ENCODE data around the gene GRIN2A. TPM values are rescaled to one million over a fixed set of nuclear protein-coding genes. Genes with fewer than 3 reads are reported as not detected.

The GRIN2A gene
- total RNA-seq (2014; rRNA removed; shearing (Covaris generic)): 0.10 and 0.14 TPM in 2 replicates

DNA sequence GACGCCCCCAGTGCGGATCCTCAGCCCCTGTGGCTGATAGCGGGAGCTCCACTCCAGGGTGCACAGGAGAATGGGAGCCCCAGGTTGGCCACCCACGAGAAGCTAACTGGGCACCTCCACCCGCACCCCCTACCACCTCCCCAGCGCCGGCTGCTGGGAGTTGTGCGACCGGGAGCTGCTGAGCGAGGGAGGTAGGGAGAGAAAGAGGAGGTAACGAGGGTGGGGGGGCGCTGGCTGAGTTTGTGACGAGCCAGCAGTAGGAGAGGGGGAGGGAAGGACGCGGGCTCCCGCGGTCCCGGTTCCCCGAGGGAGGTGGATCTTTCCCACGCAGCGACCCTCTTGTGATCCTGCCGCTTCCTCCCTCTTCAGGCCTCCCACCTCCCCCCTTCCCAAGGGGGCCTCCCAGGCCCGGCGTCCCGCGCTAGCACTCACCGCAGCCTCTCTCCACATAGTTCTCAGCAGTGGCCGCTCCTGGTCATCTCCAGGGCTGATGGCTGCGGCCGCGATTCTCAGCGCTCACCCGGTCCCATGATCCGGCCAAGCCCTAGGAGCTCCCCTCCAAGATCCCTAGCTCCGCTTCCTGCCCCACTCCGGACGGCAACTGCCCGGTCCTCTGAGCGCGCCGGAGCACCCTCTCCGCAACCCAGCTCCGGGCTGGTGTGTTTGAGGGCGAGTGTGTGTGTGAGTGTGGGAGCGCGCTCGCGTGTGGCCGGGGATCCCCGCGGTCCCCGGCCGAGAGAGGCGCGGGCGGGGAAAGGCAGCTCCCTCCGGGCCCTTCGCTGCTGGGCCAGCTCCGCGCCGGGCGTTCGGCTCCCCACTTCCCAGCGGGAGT is at the start of gene GRIN2A:
TSS of gene GRIN2A (minus strand) at position 207 of the 832 bp plus-strand sequence. CDS start 2,017 bp downstream, outside the sequence.
- DNase-seq (ENCODE audit: low spot score): no peak

DNA sequence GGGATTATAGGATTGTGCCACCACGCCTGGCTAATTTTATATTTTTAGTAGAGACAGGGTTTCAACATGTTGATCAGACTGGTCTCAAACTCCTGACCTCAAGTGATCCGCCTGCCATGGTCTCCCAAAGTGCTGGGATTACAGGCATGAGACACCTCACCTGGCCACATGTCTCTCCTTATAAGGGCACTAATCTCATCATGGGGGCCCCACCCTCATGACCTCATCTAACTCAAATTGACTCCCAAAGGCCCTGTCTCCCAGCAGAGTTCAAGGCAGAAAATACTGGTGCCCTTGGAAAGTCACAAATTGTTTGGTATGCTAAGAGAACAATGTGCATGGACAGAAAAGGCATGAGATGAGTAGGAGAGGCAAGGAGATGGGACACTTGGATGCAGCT is 49.3 kb upstream of the GRIN2A start:
- DNase-seq (ENCODE audit: low spot score): no peak

DNA sequence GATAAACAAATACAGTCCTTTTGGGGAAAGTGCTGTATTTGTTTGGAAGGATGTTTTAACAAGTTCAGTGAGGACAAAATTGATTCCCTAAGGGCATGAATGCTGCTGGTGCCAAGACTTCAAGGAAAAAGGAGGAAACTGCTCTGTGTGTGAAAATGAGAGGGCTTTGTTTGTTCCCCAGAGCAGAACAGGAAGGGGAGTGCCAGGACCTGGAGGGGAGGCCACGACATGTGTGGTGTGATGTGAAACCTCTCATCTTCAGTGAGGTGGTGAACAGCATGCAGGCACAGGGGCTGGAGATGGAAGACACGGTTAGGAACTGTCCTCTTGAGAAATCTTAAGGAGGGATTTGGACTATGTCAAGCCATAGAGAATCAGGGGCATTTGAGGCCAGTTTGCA is 46.6 kb upstream of the GRIN2A start:
- no peak for DNase-seq (ENCODE audit: low spot score)

DNA sequence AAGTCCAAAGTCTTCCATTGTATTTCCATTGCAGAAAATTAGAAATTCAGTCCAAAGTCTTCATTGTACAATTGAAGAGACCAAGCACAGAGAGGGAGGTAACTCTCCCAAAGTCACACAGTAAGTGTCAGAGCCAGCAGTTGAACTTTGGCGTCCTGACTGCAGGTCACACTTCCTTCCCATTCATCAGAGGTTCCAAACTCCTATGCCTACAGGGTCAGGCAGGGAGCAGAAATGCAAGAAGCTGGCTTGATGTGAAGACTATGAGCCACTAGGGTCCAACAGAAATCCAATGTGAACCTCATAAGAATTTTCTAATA is 44.7 kb upstream of the GRIN2A start:
- no peak for DNase-seq (ENCODE audit: low spot score)

DNA sequence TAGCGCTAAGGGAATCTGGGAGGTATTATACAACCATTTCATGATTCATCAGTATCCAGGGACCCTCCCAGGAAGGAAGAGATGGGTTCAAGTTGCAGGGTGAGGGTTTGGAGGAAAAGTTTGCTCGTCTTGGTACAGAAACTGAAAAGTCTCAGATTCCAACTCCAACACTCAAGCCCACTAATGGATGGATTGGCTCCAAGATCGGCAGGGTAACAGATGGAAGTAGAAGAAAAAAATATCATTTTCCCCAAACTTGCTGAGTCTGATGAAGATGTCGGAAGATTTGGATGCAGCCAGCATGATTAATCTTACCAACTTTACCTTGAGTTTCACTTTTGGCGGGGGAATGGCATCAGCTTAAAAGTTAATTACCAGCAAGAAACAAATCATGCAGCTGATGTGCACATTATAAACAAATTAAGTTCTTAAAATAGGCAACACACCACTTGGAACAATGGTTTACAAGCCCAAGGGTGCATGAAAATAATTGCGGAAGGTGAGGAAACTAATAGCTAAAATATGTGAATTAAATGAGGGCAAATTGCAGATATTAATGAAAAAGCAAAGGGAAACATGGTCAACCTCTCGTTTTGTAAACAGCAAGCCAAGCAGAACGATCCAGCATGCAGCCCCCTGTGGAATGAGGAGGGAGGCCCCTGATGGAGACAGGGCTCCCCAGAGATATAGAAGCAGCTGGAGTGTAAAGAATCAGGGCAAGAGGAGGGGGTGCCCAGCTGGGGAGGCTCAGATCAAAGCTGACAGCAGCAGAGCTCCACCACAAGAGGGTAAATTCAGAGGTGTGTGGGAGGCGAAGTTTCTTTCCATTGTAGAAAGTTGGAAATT is 44.1 kb upstream of the GRIN2A start:
- DNase-seq (ENCODE audit: low spot score): no peak

DNA sequence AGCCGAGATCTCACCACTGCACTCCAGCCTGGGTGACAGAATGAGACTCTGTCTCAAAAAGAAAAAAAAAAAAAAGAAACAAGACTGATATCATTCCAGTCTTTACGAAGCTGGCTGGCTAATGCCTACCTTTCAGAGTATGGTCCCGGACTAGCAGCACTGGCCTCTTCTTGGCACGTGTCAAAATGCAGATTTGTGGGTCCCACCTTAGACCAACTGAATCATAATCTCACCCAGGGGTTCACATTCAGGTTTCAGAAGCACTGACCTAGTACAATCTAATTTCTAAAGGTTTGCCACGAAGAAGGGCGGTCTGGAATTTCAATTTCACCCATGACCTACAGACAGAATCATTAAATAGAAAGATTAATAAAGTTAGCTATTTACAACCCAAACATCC is 43.4 kb upstream of the GRIN2A start:
- no peak for DNase-seq (ENCODE audit: low spot score)

DNA sequence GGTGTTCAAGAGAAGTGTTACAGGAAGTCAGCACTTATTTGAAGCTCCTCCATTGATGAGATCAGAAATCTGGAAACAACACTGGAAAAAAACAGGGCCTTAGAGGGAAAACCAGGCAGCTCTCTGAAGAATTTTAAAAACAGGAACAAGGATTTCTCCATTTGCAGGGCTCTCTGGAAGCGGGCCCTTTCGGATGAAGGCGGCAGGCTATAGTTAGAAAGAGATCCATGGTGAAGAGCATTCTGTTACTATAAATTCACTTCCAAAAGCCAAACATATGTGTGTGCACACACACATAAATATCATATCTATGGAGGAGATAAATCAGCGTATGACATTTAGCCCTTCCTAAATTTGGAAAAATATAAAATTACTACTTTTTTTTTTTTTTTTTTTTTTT is 42.6 kb upstream of the GRIN2A start:
- no peak for DNase-seq (ENCODE audit: low spot score)

DNA sequence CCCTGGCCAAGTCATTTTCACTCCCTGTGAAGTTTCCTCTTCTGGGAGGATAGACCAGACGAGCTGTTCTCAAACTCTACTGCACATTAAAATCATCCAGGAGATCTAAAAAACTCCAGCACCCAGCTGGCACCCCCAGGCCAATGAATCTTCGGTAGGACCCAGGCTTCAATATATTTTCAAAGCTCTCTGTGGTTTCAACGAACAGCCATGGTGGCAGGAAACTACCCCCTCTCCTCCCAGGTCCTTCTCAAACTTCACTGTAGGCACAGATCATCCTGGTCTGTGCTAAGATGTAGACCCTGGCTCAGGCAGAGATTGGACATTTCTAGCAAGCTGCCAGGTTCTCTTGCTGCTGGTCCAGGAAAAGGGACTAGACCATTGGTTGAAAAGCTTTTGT is 38.7 kb upstream of the GRIN2A start:
- no peak for DNase-seq (ENCODE audit: low spot score)

DNA sequence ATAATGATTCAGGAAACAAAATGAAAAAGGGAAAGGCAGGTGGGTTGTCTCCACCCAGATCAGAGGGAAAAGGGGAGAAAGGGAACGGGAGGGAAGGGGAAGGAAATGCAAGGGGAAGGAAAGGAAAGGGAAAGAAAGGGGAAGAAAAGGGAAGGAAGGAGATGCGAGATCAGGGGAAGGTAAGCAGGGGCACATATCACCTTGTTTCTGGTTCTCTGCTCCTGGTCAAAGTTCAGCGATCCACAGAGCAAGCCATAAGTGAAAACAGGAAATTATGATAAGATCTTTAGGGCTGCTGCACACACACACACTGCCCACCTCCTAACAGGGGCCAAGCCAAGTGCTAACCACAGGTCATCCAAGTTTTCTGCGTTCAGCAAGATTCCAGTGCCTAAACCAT is 37.5 kb upstream of the GRIN2A start:
- DNase-seq (ENCODE audit: low spot score): no peak

DNA sequence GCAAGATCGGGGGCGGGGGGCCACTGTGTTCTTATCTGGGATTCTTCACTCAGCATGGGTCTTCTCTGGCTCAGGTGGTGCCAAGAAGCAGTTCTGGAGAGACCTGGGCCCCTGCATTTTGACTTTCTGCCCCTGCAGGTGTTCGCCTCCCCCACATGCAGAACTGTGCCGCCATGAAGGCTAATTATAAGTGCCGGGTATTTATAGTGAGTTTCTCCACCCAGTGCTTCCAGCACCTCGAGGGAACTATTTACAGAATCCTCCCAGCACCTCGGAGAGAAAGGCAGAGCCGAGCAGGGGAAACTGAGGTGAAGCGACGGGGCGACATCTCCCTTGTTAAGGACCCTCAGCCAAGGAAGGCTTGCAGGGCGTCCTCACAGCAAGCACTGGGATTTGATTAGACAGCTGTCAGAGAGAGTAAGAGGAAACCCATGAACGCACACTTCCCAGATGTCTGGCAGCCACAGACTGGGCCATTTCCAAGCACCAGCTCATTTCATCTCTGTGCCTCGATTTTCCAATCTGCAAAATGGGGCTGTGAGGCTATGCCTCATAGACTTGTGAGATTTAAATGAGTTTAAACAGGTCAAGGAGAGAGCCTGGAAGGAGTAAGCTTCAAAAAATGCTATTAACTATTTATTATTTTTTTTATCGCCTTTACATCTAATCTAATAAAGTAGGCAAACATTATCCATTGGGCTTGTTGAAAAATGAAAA is 36.4 kb upstream of the GRIN2A start:
- DNase-seq (ENCODE audit: low spot score): no peak

DNA sequence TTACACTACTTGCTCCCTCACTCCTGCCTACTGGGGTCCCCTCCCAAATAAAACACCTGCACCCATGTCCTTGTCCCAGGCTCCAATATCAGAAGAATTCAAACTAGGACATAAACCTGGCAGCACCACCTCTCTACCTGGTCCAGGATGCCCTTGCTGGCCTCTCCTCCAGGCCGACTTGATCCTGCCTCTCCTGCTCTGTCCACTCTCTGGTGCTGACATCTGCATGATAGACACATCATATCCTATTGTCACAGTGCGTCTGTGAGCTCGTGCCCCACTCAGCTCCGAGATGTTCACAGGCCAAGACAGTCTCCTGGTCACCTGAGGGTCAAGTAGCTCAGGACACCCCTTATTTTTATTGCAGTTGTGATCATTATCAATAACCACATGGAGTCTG is 31.5 kb upstream of the GRIN2A start:
- no peak for DNase-seq (ENCODE audit: low spot score)

DNA sequence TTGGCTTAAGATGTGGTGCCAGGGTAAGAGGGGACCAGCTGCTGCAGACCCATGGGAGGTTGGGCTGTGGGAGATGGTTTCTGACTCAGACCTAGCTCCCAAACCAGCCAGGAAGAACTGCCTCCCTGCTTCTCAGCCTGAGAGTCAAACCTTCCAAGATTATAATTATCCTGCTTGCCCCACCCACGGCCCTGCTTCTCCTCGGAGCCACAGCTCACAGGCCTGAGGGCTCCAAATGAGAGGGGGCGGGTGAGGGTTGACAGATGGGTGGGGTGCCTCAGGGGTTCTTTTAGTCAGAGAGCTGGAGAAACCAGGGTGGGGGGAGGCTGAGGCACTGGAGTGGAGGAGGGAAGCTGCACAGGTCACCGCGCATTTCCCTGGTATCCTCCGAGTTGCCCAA is 28.7 kb upstream of the GRIN2A start:
- DNase-seq (ENCODE audit: low spot score): no peak

DNA sequence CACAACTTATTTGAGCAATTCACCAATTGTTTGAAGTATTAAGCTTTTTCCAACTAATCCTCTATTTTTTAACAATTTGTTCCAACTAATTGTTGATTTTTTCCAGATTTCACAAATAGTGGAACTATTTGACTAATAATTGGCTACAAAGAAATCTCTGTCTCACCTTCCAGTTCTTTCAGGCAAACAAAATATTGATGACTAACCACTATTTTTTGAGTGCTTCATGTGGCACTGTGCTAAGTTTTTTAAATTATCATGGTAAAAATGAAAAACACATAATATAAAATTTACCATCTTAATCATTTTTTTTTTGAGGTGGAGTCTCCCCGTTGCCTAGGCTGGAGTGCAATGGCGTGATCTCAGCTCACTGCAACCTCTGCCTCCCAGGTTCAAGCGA is 24.6 kb upstream of the GRIN2A start:
- DNase-seq (ENCODE audit: low spot score): no peak

DNA sequence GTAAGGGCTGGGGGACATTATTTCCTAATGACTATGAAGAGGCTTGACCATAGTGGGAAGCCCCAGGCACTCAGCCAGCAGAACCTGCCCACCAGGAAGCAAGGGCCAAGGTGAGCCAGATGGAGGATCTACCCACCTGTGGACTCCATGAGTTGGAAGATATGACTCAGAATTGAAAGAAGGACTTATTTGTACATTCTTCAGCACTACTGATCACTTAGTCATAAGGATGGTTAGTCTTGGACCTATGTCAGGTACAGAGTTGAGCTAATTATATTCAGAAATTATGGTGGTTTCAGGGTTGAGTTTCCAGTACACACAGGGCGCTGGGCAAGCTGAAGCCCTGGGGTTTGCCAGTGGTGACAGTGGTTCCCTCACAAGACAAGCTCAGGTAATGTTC is 24.0 kb upstream of the GRIN2A start:
- no peak for DNase-seq (ENCODE audit: low spot score)

DNA sequence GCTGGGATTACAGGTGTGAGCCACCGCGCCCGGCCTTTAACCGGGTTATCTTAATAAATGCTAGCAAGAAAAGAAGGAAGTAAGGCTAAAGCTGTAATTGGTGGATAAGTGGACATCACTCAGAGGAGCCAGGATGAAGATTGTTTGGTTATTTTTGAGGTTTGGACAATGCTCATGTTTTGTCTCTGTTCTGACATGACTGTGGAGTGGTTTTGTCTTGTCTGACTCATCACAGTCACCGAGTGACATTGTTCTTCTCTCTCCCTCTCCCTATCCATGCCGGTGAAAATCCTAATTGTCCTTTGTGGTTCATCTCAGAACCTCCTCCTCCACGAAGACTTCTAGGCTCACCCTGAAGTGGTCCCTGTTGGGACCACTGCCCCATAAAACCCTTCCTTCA is 23.5 kb upstream of the GRIN2A start:
- DNase-seq (ENCODE audit: low spot score): no peak

DNA sequence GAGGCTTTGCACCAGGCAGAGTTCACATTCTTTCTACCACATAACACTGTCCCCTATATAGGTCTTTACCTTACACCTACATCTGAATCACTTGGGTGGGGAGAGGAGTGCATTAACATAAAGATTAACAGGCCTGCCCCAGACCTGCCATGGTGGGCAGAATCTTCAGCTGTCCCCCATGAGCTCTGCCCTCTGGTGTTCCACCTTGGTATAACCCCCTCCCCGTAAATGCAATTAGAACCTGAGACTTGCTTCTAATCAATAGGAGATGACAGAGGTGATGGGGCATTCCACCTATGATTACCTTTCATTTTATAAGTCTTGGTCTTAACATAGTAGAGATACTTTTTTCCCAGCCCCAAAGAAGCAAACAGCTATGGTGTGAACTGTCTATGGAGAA is 20.4 kb upstream of the GRIN2A start:
- DNase-seq (ENCODE audit: low spot score): no peak

DNA sequence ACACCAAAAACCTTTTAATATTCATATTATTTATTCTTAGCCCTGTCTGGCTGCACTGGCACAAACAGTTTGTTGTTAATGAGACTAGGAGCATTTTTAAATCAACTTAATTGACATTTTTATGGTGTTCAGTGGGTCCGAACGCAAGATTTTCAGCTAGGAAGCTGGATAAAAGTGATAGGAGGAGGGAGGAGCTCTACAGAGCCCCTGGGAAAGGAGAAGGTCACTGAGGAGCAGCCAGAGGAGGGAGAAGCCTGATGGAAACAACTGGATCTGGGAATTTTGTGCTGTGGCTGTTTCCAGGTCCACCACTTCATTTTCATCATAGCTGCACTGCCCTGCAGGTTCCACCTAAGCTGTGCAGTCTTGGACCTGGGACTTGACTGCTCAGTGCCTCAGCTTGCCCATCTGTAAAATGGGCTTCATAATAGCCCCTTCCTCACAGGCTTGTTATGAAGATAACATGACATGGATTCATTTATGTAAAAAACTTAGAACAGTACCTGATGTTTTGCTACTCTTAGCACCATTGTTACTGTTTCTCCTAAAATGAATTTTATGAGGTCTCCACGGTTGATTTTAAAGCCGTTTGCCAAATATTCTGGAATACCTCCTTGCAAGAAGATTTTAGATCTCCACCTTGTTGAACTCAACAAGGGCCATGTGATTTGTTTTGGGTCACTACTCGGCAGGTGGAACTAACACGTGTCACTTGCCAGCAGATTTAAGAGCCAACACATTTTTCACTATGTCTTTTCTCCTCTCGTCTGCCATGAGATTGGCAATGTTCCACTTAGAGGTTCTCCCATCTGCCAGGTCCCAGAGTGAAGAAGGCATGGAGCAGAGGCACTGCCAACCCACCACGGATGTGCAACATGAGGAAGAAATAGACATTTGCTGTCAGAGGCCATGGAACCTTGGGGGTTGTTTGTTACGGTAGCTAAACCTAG is 18.7 kb upstream of the GRIN2A start:
- DNase-seq (ENCODE audit: low spot score): no peak

DNA sequence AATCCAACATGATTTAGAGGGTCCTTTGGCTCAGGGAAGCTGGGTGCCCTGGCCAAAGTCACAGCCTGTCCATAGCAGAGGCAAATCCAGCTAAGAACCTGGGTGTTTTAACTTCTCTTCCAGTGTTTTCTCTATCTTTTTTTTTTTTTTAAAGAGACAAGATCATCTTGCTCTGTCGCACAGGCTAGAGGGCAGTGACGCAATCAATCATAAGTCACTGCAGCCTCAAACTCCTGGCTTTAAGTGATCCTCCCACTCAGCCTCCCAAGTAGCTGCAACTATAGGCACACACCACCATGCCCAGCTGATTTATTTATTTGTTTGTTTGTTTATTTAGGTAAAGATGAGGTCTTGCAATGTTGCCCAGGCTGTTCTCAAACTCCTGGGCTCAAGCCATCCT is 14.8 kb upstream of the GRIN2A start:
- no peak for DNase-seq (ENCODE audit: low spot score)

DNA sequence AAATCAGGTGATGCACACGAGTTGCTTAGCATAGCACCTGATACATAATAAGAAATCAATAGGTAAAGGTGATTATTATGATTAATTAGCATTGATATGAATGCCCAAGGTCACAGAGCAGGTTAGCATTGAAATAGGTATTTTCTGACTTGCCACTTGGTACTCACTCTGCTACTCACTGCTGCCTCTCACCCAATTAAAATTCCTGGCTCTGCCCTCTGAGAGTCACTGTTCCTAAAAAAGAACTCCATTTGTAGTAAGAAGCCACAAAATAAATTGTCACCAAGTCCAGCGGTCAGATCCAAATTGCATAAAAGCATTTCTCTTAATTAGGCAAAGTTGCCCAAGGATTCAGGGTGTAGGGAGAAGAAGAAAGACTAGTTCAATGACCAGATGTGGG is 8.9 kb upstream of the GRIN2A start:
- DNase-seq (ENCODE audit: low spot score): no peak

DNA sequence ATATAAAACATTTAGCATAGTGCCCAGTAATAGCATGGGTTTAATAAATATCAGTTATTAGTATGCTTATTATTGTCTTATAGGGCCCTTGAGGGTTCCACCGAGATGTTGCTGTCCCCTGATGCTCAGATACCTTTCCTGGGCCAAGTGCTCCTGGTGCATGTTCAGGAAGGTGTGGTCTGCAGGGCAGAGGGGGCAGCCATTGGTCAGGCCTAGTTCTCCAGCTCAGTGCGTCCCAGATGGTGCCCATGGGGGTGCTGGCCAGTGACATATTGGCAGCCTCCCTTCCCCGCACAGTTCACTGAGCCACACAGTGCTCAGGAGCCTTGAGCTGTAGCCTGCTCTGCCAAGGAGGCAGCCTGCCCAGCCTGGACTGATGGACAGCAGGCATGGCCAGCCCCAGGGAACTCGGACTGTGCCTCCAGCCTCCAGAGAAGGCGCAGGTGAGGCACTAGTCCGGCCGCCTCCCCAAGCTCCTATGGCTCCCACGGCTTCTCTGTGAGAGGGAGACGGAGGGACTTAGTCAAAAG is 7.7 kb upstream of the GRIN2A start:
- no peak for DNase-seq (ENCODE audit: low spot score)

DNA sequence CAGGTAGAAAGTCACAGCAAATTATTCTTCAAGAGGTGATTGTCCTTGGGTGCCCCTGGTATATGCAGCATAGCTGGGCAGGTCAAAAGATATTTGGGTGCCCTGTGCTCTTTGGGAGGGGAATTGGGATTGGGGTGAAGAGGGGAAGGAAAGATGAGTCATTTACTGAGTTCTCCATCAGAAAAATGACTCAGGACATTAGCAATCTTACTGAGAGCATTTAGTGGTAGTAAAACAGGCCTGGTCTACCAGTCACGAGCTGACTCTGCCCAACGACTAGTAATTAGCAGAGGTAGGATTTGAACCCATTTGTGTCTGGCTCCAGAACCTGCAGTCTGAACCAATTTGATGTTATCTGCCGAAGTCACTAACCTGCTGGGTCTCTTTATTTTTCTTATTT is 6.0 kb upstream of the GRIN2A start:
- DNase-seq (ENCODE audit: low spot score): peak; percentile 11
